Esophagus muscularis mucosa (tissue), 4 donors: ENCODE data around the gene CD6. TPM values are rescaled to one million over a fixed set of nuclear protein-coding genes. Genes with fewer than 3 reads are reported as not detected.

Source experiments
- DNase-seq: peaks from one replicate; pipeline ENCODE4 v3.0.0-alpha.2; 2017; ENCODE audit errors: extremely low spot score
- H3K27ac ChIP-seq, 4 donors: fragments of 200-600 bp; sonication (generic); replicated peaks in 1 of 4; 1 replicate in 3 of 4; 2 replicates in 1 of 4; pipeline ENCODE4 v1.5.1; 2016 to 2019; ENCODE audit warnings: mild to moderate bottlenecking in 1 of 4
- H3K27me3 ChIP-seq, 4 donors: fragments of 200-600 bp; sonication (generic); one replicate each; pipeline versions ENCODE4 v1.5.1 to v1.6.0; 2016 to 2019
- H3K36me3 ChIP-seq, 4 donors: fragments of 200-600 bp; sonication (generic); one replicate each; pipeline ENCODE4 v1.5.1; 2016 to 2019
- H3K4me1 ChIP-seq, 4 donors: fragments of 200-600 bp; sonication (generic); one replicate each; pipeline ENCODE4 v1.5.1; 2016 to 2019
- H3K4me3 ChIP-seq, 4 donors: fragments of 200-600 bp; sonication (generic); 1 replicate in 2 of 4; 2 replicates in 2 of 4; pipeline ENCODE4 v1.5.1; 2016 to 2019; ENCODE audit warnings: mild to moderate bottlenecking in 4 of 4, moderate library complexity in 1 of 4
- H3K9me3 ChIP-seq, 4 donors: fragments of 200-600 bp; sonication (generic); 1 replicate in 3 of 4; 2 replicates in 1 of 4; pipeline ENCODE4 v1.5.1; 2016 to 2019
- EP300 ChIP-seq: sonication (generic); formaldehyde crosslinking; IDR thresholded peaks from one replicate; pipeline ENCODE4 v1.6.1; 2017; ENCODE audit warnings: antibody characterized with exemption
- POLR2A ChIP-seq: fragments of 450-650 bp; IDR thresholded peaks from one replicate; pipeline ENCODE4 v1.6.1; 2017; ENCODE audit warnings: antibody characterized with exemption, moderate library complexity, mild to moderate bottlenecking, low read depth
- POLR2AphosphoS5 ChIP-seq, 2 donors: sonication (generic); formaldehyde crosslinking; IDR thresholded peaks; one replicate each; pipeline ENCODE4 v1.6.1; 2017; ENCODE audit warnings: antibody characterized with exemption in 2 of 2
- WGBS: methylation state at CpG from one replicate; pipeline ENCODE4 v1.1.5; 2018; 5-methylcytosine and 5-hydroxymethylcytosine counted together
- intact Hi-C: fragments of 100-400 bp; cut with DNase I; formaldehyde crosslinking; loops from one replicate; pipeline ENCODE4 v1.15.1; 2023
- total RNA-seq, 4 donors: library from RNA; depleted of rRNA; stranded (reverse); fragments of >200 nt; gene quantifications; one replicate each; pipeline versions ENCODE4 v1.1.0 to v1.2.1, GENCODE V29; 2016
- TF ChIP-seq, protein P1 (sequence below), 3 experiments: fragments of 200-600 bp in 2 of 3; fragments of 450-650 bp in 1 of 3; sonication (generic) in 2 of 3; IDR thresholded peaks; one replicate each; pipeline ENCODE4 v1.5.1; 2017 to 2019; ENCODE audit warnings: antibody characterized with exemption in 3 of 3, mild to moderate bottlenecking in 2 of 3, moderate library complexity in 1 of 3

CD6 gene
- total RNA-seq, 4 donors from 2014 or later, result 0.32 to 2.2 (median 1.3) TPM; not detected in 1

DNA sequence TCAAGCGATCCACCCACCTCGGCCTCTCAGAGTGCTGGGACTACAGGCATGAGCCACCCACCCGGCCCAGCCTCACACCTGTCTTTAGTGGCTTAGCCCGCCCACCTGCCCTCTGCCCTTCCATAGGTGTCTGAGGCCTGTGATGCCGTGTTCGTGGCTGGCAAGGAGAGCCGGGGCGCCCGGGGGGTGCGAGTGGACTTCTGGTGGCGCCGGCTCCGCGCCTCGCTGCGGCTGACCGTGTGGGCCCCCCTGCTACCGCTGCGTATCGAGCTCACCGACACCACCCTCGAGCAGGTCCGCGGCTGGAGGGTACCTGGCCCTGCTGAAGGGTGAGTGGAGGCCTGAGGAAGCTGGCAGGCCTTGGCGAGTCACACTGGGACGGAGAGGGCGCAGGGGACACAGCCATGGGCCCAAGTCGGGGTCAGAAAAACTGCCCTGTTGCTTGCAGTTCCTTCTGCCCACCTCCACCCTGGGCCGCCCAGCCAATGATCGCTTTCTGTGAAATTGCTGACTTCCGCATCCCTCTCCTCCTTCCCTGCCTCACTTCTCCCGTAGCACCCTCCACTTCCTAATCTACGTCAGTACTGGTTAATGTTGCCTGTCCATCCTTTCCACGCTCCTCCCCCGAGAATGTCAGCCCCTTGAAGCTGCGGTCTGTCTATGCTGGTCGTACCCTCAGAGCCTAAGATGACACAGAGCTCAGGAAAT is 37.9 kb upstream of the CD6 start:
- H3K36me3 ChIP-seq, result peaks cover 0 to 21% (median 19%) of the 10 kb centered on the region in 4 donors
- intact Hi-C loops, result no loop called here

DNA sequence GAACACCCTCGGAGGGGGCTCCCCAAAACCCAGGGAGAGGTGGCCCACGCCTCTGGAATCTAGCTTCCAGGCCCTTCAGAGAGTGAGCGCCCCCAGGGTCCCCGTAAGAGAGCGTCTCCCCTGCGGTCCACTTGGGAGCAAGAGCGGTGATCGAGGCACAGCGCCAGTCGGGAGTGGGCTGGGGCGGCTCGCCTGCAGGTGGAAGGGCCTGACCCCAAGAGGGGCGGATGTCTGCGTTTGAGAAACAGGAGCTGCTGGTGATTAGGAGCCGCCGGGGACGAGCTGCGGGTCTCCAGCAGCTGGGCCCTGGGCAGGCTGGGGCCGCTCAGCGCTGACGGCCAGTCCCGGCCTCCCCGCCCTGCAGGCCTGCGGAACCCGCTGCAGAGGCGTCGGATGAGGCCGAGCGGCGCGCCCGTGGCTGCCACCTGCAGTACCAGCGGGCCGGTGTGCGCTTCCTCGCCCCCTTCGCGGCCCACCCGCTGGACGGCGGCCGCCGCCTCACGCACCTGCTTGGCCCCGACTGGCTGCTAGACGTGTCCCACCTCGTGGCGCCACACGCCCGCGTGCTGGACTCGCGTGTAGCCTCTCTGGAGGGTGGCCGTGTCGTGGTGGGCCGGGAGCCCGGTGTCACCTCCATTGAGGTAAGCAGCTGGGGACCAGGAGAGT is 37.2 kb upstream of the CD6 start:
- Histone ChIP-seq H3K4me1 (peaks cover 7 to 13% (median 10%) of the 10 kb centered on the region in 4 donors), H3K27me3 (peaks cover 0 to 5% (median 0%) of the 10 kb centered on the region in 4 donors), H3K4me3 (no peak overlapping the region), H3K9me3 (no peaks in the 10 kb centered on the region), H3K36me3 (peaks cover 0 to 28% (median 22%) of the 10 kb centered on the region in 4 donors), H3K27ac (no peak overlapping the region)
- TF ChIP-seq, protein P1, sequence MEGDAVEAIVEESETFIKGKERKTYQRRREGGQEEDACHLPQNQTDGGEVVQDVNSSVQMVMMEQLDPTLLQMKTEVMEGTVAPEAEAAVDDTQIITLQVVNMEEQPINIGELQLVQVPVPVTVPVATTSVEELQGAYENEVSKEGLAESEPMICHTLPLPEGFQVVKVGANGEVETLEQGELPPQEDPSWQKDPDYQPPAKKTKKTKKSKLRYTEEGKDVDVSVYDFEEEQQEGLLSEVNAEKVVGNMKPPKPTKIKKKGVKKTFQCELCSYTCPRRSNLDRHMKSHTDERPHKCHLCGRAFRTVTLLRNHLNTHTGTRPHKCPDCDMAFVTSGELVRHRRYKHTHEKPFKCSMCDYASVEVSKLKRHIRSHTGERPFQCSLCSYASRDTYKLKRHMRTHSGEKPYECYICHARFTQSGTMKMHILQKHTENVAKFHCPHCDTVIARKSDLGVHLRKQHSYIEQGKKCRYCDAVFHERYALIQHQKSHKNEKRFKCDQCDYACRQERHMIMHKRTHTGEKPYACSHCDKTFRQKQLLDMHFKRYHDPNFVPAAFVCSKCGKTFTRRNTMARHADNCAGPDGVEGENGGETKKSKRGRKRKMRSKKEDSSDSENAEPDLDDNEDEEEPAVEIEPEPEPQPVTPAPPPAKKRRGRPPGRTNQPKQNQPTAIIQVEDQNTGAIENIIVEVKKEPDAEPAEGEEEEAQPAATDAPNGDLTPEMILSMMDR (IDR thresholded peaks at IDR 0.05), result no peak
- no peak for TF ChIP-seq POLR2A
- WGBS, result 85% methylated on average over 46 of the region's 57 CpGs
- no peak for DNase-seq
- intact Hi-C loops, result no loop called here

More for the DNA sequence above, 37.9 kb upstream of the CD6 start:
- H3K4me3 ChIP-seq, result no peak overlapping the region
- WGBS, result 95% methylated on average over 29 of the region's 37 CpGs
- H3K27ac ChIP-seq, result no peak overlapping the region
- no peak for DNase-seq
- H3K4me1 ChIP-seq, result peaks cover 7 to 13% (median 10%) of the 10 kb centered on the region in 4 donors
- peaks cover 0 to 5% (median 0%) of the 10 kb centered on the region in 4 donors for H3K27me3 ChIP-seq
- H3K9me3 ChIP-seq, result no peaks in the 10 kb centered on the region
- no peak for TF ChIP-seq POLR2A
- TF ChIP-seq EP300, result no peak
- TF ChIP-seq, protein P1 (IDR thresholded peaks at IDR 0.05), result no peak
- peak in 1 of 2 donors; percentile 2 for TF ChIP-seq POLR2AphosphoS5 (IDR thresholded peaks at IDR 0.05)

DNA sequence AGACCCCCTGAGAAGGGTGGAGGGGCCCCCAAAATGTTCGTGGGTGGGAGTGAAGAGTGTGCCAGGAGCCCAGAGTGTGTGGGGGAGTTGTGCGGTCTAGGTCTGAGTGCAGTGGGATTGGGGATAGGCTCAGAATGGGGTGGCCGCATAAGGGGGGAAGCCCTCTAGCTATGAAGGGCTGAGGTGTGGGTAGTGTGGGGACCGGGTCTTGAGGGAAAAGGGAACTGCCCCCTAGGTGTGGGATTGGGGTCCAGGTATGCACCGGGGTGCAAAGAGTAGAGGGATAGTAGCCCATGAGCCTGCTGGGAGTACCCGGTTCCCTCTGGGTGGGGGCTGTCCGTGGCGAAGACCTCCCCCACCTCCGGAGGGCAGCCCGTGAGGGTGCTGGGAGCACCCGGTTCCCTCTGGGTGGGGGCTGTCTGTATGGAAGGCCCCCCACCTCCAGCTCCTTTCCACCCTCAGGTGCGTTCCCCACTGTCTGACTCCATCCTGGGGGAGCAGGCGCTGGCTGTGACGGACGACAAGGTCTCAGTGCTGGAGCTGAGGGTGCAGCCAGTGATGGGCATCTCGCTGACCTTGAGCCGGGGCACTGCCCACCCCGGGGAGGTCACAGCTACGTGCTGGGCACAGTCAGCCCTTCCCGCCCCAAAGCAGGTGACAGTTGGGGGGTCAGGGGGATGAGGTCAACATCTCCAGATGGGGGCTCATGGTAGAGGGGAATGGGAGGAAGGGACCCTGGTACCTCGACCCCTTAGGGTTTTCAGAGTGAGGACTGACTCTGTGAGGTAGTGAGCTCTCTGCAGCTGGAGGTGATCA is 36.5 kb upstream of the CD6 start:
- Histone ChIP-seq H3K4me1 (peaks cover 7 to 13% (median 10%) of the 10 kb centered on the region in 4 donors), H3K27me3 (peaks cover 0 to 2% (median 0%) of the 10 kb centered on the region in 4 donors), H3K9me3 (no peaks in the 10 kb centered on the region), H3K36me3 (peaks cover 0 to 35% (median 27%) of the 10 kb centered on the region in 4 donors), H3K27ac (no peak overlapping the region), H3K4me3 (no peak overlapping the region)
- intact Hi-C loops, result no loop called here
- no peak for DNase-seq
- no peak for TF ChIP-seq POLR2A
- TF ChIP-seq, protein P1 (IDR thresholded peaks at IDR 0.05), result no peak
- no peak for TF ChIP-seq POLR2AphosphoS5 (IDR thresholded peaks at IDR 0.05)
- no peak for TF ChIP-seq EP300
- 90% methylated on average over 15 of the region's 21 CpGs for WGBS

DNA sequence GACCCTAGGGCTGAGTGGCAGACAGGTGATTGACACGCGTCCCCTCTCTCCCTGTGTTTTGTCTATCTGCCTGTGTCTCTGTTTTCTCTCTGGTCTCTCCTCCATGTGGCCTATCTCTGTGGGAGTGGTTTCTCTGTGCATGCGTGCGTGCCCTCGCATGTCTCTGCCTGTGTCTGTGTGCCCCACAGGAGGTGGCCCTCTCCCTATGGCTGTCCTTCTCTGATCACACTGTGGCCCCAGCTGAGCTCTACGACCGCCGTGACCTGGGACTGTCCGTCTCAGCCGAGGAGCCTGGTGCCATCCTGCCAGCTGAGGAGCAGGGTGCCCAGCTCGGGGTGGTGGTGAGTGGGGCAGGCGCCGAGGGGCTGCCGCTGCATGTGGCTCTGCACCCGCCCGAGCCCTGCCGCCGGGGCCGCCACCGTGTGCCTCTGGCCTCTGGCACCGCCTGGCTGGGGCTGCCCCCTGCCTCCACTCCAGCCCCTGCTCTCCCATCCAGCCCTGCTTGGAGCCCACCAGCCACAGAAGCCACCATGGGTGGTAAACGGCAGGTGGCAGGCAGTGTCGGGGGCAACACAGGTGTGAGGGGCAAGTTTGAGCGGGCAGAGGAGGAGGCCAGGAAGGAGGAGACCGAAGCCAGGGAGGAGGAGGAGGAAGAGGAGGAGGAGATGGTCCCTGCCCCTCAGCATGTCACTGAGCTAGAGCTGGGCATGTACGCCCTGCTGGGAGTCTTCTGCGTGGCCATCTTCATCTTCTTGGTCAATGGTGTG is 35.6 kb upstream of the CD6 start:
- Histone ChIP-seq H3K4me3 (no peak overlapping the region), H3K27me3 (no peaks in the 10 kb centered on the region), H3K27ac (peak overlapping the region in 2 of 4 donors; percentile 31 to 62), H3K36me3 (peaks cover 0 to 41% (median 35%) of the 10 kb centered on the region in 4 donors), H3K9me3 (no peaks in the 10 kb centered on the region), H3K4me1 (peaks cover 7 to 13% (median 10%) of the 10 kb centered on the region in 4 donors)
- no peak for TF ChIP-seq POLR2A
- peak in 1 of 2 donors; percentile 2 for TF ChIP-seq POLR2AphosphoS5 (IDR thresholded peaks at IDR 0.05)
- intact Hi-C loops, result no loop called here
- DNase-seq, result no peak
- 85% methylated on average over 16 of the region's 27 CpGs for WGBS
